Epithelial cell of prostate (primary cell): ENCODE data around the gene LRRC28.

Experiments
- DNase-seq: peaks from one replicate; pipeline ENCODE4 v3.0.0-alpha.2; 2011; ENCODE audit warnings: low read depth, low spot score
- H3K27ac ChIP-seq: fragments of 450-650 bp; 2 replicates; pipeline ENCODE4 v1.5.1; 2017; ENCODE audit warnings: mild to moderate bottlenecking

The LRRC28 gene

GRCh38 chr15:99248000-99248715, 3.1 kb upstream of the LRRC28 start:
- peak overlapping the region; percentile 89 for H3K27ac ChIP-seq
- no peak for DNase-seq

- DNase-seq: peak; percentile 29
- H3K27ac ChIP-seq: peak within 1 kb of the TSS; percentile 89
These were observed 1.9 kb upstream of the LRRC28 start, which contains the start of gene TTC23 for GRCh38 chr15:99249270-99249841. Gene TTC23 (minus strand): TSS chr15:99249581. CDS start chr15:99228712, 20,869 bp downstream.

GRCh38 chr15:99250001-99250400, 1.3 kb upstream of the LRRC28 start:
- peak overlapping the region; percentile 89 for H3K27ac ChIP-seq
- no peak for DNase-seq

DNA sequence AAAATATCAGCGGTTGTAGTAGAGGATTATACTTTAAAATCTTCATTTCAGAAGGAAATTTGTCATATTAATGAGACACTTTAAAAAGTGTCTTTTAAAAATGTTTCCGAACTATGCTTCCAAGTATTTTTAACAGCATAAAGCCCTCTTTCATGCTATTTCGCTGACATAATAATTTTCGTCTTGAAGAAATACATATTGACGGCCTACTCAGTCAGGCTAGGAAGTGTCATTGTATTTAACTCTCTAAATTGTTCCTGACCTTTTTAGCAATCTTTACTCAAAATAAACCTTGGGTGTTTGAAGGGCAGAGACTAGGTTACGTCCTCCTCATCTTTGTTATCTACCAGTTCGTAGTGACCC, 806 bp upstream of the LRRC28 start:
- no peak for DNase-seq
- H3K27ac ChIP-seq: peak overlapping the region; percentile 89

- no peak overlapping the region for H3K27ac ChIP-seq
- DNase-seq: no peak
These were observed 1.0 kb downstream of the LRRC28 start for GRCh38 chr15:99252326-99252725.

DNA sequence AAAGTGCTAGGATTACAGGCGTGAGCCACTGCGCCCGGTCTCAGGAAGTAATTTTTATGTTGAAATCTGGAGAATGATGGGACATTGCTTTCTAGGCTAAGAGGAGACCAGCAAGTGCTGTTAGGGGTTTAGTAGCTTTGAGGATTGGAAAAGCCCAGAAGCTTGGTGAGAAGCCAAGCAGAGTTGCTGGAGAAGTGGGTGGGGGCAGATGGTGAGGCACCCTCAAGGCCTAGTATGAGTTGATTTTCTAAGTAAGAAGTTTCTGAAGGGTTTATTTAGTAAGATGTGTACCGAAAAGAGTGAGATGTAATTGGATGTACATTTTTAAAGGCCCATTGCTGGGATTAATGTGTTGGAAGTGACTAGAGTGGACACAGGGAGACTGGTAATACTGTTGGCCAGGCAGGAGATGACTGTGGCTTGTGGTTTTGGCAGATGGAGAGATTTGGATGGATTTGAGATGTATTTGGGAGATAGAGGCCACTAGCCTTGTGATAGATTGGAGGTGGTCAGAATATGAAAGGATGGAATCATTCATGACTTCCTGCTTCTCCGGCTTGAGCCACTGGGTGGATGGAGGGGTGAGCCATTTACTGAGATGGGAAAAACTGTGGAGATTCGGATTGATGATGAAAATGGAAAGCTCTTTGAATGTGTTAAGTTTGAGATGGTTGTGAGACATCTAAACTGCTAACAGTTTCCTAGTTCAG, 2.3 kb downstream of the LRRC28 start:
- H3K27ac ChIP-seq: no peak overlapping the region
- no peak for DNase-seq

GRCh38 chr15:99257107-99257750, 5.9 kb downstream of the LRRC28 start:
- DNase-seq: no peak
- no peak overlapping the region for H3K27ac ChIP-seq

GRCh38 chr15:99264125-99264524, 12.8 kb downstream of the LRRC28 start:
- no peak for DNase-seq
- peak overlapping the region; percentile 44 for H3K27ac ChIP-seq

- no peak for DNase-seq
- no peak overlapping the region for H3K27ac ChIP-seq
These were observed 14.3 kb downstream of the LRRC28 start for GRCh38 chr15:99265541-99266070.

GRCh38 chr15:99267957-99268356, 16.7 kb downstream of the LRRC28 start:
- H3K27ac ChIP-seq: no peak overlapping the region
- DNase-seq: no peak

GRCh38 chr15:99268431-99268830, 17.1 kb downstream of the LRRC28 start:
- no peak for DNase-seq
- no peak overlapping the region for H3K27ac ChIP-seq

DNA sequence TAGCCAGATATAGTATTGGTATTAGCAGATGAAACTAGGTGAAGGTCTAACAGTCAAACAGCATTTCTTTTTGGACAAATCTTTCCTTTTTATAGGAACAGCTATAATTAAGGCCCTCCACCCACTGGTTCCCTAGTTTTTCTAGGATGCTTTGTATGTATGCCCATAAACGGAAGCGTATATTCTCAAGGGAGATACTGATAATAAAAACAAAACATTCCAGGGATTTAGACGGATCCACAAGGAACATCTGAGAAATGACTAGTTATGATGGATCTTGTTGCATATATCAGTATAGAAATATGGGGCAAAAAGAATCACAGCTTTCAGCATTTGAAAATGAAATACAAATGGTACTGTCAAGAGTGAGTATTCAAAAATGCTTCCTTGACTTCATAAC, 22.5 kb downstream of the LRRC28 start:
- no peak overlapping the region for H3K27ac ChIP-seq
- no peak for DNase-seq

- no peak for DNase-seq
These were observed 23.8 kb downstream of the LRRC28 start for GRCh38 chr15:99275061-99275460.

GRCh38 chr15:99275525-99276128, 24.3 kb downstream of the LRRC28 start:
- H3K27ac ChIP-seq: no peak overlapping the region
- no peak for DNase-seq

More at GRCh38 chr15:99275061-99275460, 23.8 kb downstream of the LRRC28 start:
- no peak overlapping the region for H3K27ac ChIP-seq

GRCh38 chr15:99279290-99279689, 28.0 kb downstream of the LRRC28 start:
- no peak overlapping the region for H3K27ac ChIP-seq
- no peak for DNase-seq

- DNase-seq: no peak
- H3K27ac ChIP-seq: no peak overlapping the region
These were observed 28.5 kb downstream of the LRRC28 start for GRCh38 chr15:99279827-99280226.

DNA sequence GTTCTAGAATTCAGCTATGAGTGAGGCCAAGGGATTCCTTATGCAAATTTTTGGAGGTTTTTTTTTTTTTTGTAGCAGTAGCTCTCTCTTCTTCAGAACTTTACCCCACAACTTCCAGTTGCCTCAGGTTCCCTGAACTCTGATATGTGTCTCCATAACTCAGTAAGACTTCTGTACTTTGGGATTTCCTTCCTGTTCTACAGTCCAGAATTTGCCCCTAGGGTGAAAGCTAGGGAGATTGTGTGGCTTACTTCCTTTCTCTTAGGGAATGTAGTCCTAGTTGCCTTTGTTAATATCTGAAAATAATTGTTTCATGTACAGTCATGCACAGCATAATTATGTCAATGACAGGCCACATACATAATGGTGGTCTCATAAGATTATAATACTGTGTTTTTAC, 30.8 kb downstream of the LRRC28 start:
- DNase-seq: no peak
- no peak overlapping the region for H3K27ac ChIP-seq

DNA sequence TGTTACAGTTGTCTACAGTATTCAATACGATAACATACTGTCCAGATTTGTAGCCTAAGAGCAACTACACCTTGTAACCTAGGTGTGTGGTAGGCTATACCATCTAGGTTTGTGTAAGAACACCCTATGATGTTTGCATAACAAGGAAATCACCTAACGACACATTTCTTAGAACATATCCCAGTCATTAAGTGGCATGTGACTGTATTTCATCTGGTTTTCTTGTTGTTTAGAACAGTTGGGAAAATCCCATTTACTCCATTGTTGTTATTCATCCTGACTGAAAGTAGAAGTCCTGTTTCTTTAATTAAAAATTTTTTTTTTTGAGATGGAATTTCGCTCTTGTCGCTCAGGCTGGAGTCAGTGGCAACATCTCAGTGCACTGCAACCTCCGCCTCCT, 31.3 kb downstream of the LRRC28 start:
- no peak for DNase-seq
- no peak overlapping the region for H3K27ac ChIP-seq

GRCh38 chr15:99283717-99284116, 32.4 kb downstream of the LRRC28 start:
- no peak overlapping the region for H3K27ac ChIP-seq

GRCh38 chr15:99291643-99292042, 40.4 kb downstream of the LRRC28 start:
- no peak overlapping the region for H3K27ac ChIP-seq
- DNase-seq: no peak

More at GRCh38 chr15:99283717-99284116, 32.4 kb downstream of the LRRC28 start:
- DNase-seq: no peak
